ENCODE measurements around the gene ZNF579.
A peak's percentile ranks its signal among the peaks of the same experiment; 100 is the strongest.

ZNF579 gene

GRCh38 chr19:55563261-55563690 is 17.4 kb downstream of the ZNF579 start:
- no peak for DNase-seq

- DNase-seq, result no peak
These were observed 21.0 kb downstream of the ZNF579 start for GRCh38 chr19:55559684-55560083.

GRCh38 chr19:55554741-55555152 is 25.9 kb downstream of the ZNF579 start:
- DNase-seq, result no peak

GRCh38 chr19:55554302-55554701 is 26.3 kb downstream of the ZNF579 start:
- DNase-seq, result no peak

GRCh38 chr19:55553217-55554182 is 27.1 kb downstream of the ZNF579 start:
- DNase-seq, result no peak

- DNase-seq, result no peak
These were observed 28.0 kb downstream of the ZNF579 start for GRCh38 chr19:55552620-55553019.

GRCh38 chr19:55552206-55552605 is 28.4 kb downstream of the ZNF579 start:
- no peak for DNase-seq

- no peak for DNase-seq
These were observed 30.4 kb downstream of the ZNF579 start for GRCh38 chr19:55550321-55550650.

- no peak for DNase-seq
These were observed 30.9 kb downstream of the ZNF579 start for GRCh38 chr19:55549500-55550320.

GRCh38 chr19:55546822-55547614 is 33.6 kb downstream of the ZNF579 start:
- DNase-seq, result peak; percentile 90 to 93

- no peak for DNase-seq
These were observed 34.6 kb downstream of the ZNF579 start for GRCh38 chr19:55546011-55546410.

- DNase-seq, result no peak
These were observed 35.2 kb downstream of the ZNF579 start, which contains the start of gene SBK3 for GRCh38 chr19:55545443-55545842. SBK3 (minus strand) TSS chr19:55545543; CDS start chr19:55545543, 0 bp downstream.

- no peak for DNase-seq
These were observed 35.7 kb downstream of the ZNF579 start for GRCh38 chr19:55544776-55545439.

- DNase-seq, result no peak
These were observed 36.6 kb downstream of the ZNF579 start for GRCh38 chr19:55544014-55544413.

- no peak for DNase-seq
These were observed 37.1 kb downstream of the ZNF579 start for GRCh38 chr19:55543567-55543966.

- DNase-seq, result no peak
These were observed 38.3 kb downstream of the ZNF579 start for GRCh38 chr19:55542292-55542855.

- DNase-seq, result no peak
These were observed 39.6 kb downstream of the ZNF579 start for GRCh38 chr19:55541091-55541490.

GRCh38 chr19:55540619-55541018 is 40.0 kb downstream of the ZNF579 start:
- DNase-seq, result no peak

GRCh38 chr19:55539090-55539984 is 41.3 kb downstream of the ZNF579 start:
- DNase-seq, result no peak

- DNase-seq, result no peak
These were observed 42.5 kb downstream of the ZNF579 start for GRCh38 chr19:55538132-55538531.

- DNase-seq, result no peak
These were observed 42.9 kb downstream of the ZNF579 start for GRCh38 chr19:55537741-55538111.
